ENCODE data around the gene IDUA. TPM values are rescaled to one million over a fixed set of nuclear protein-coding genes. Genes with fewer than 3 reads are reported as not detected.

Gene IDUA
- total and polyA plus RNA-seq, 7 experiments from 2014 or later, result 8.3 to 72.4 (median 62.9) TPM

DNA sequence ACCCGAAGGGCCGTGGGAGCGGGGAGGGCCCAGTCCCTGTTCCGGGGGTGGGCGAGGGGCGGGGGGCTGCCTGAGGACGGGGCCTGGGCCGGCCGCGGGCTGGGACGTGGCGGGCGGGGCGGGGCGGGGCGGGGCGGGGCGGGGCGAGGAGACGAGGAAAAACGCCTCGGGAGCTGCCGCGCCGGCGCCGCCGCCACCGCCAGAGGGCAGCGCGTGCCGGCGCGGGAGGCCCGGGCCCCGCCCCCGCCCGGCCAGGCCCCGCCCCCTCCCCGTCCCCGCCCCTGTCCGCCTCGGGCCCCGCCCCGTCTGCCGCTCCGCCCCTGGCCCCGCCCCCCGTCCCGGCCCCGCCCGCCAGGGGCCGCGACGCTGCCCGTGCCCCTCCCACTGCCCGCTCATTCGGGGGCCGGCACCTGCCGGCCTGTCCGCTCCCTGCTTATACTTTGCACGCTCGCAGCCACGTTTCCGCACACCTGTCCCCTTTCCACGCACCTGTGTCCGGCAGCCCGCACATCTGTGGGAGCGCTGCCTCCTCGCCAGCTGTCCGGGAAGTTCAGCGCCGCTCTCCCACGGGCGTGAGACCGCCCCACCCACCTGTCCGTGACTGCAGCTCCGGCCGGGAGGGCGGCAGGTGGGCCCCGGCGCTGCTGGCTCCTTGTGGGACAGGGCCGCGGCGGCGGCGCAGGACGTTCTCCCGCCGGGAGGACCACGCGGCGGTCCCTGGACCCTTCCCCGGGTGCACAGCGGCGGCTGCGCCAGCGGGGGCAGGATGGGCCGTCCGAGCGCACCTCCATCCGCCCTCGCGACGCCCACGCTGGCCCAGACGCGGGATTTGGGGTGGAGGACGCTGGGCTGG lies 22.9 kb downstream of the IDUA start:
- Mint-ChIP-seq H3K4me1 (peaks cover 15 to 21% (median 18%) of the 10 kb centered on the region in 7 donors), H3K9me3 (peaks cover 0 to 4% (median 3%) of the 10 kb centered on the region in 11 donors), H3K36me3 (peaks cover 0 to 3% (median 2%) of the 10 kb centered on the region in 5 donors), H3K27me3 (peaks cover 29 to 38% (median 30%) of the 10 kb centered on the region in 5 donors), H3K4me3 (peak overlapping the region; percentile 78 to 97 (median 89)), H3K27ac (peak overlapping the region in 7 of 9 donors; percentile 70 to 95 (median 87))
- Histone ChIP-seq H3K4me1 (ENCODE audit: control insufficient read depth in 2 of 2, insufficient read depth in 2 of 2, low read length in 2 of 2) (peaks cover 0 to 10% of the 10 kb centered on the region in 2 donors), H3K9me3 (ENCODE audit: control insufficient read depth in 2 of 3, low read length in 3 of 3) (no peaks in the 10 kb centered on the region), H3K4me3 (ENCODE audit: low read length) (peak overlapping the region; percentile 77), H3K27me3 (ENCODE audit: control insufficient read depth in 2 of 2, insufficient read depth in 2 of 2, low read length in 2 of 2) (peaks cover 0 to 4% of the 10 kb centered on the region in 2 donors), H3K27ac (ENCODE audit: low read depth, low read length) (peak overlapping the region; percentile 83), H3K36me3 (ENCODE audit: control insufficient read depth in 2 of 3, insufficient read depth in 3 of 3, low read length in 3 of 3) (no peaks in the 10 kb centered on the region)
- ChIA-PET POLR2A (interaction anchor here (0.6 to 2.4 kb wide), 6 partner anchors 44 to 617 kb away, joined by 3 to 11 read pairs (median 3); no protein-coding TSS in a partner anchor), CTCF (interaction anchor here (0.6 to 0.9 kb wide), 2 partner anchors 79 to 1043 kb away, joined by 3 read pairs; no protein-coding TSS in a partner anchor)
- ATAC-seq, result peak; percentile 78
- DNase-seq, result peak; percentile 51 to 85 (median 64)
- intact Hi-C loops (cut with micrococcal nuclease), result loop anchor here (1.0 to 5.0 kb wide), 17 partner anchors 23 to 703 kb away; partner anchors contain the start of genes CTBP1 (in 2 of the 2), DGKQ (in 2 of the 2), PCGF3 (in 2 of the 2) and UVSSA (in 2 of the 2)

DNA sequence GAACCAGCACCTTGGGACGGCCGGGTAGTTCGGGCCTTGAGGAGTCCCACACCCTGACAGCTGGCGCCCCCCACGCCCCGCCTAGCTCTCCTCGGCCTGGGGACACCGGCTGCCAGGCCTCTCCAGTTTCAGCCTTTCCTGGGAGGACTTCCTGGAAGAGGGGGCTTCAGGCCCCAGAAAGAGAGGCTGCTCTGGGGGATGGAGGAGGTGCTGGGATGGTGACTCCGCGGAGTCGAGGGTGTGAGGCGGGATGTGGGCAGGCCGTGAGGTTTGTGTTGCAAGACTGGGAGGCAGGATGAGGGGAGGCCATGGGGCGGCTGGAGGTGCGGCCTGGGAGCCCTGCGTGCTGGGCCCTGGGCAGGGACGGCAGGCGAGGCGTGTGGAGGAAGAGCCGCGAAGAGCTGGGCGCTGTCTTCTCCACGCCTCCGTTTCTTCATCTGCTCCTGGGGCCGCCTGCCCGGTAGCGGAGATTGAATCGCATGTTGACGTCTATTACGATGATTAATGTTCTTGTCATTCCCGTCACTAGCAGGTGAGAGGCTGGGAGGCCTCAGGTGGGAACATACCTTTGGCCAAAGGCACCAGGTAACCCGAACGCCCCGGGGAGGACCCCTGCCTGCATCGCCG lies 23.7 kb downstream of the IDUA start:
- CTCF ChIA-PET, result interaction anchor here (0.9 kb wide), 1 partner anchor 80 kb away, joined by 3 read pairs; no protein-coding TSS in a partner anchor
- intact Hi-C loops (cut with micrococcal nuclease), result loop anchor here (1.0 to 5.0 kb wide), 14 partner anchors 24 to 702 kb away; partner anchors contain the start of genes CTBP1 (in 2 of the 2), PCGF3 (in 2 of the 2), UVSSA (in 2 of the 2) and ATP5ME (in 1 of the 2)
- peaks cover 27 to 35% (median 29%) of the 10 kb centered on the region in 5 donors for H3K27me3 Mint-ChIP-seq

DNA sequence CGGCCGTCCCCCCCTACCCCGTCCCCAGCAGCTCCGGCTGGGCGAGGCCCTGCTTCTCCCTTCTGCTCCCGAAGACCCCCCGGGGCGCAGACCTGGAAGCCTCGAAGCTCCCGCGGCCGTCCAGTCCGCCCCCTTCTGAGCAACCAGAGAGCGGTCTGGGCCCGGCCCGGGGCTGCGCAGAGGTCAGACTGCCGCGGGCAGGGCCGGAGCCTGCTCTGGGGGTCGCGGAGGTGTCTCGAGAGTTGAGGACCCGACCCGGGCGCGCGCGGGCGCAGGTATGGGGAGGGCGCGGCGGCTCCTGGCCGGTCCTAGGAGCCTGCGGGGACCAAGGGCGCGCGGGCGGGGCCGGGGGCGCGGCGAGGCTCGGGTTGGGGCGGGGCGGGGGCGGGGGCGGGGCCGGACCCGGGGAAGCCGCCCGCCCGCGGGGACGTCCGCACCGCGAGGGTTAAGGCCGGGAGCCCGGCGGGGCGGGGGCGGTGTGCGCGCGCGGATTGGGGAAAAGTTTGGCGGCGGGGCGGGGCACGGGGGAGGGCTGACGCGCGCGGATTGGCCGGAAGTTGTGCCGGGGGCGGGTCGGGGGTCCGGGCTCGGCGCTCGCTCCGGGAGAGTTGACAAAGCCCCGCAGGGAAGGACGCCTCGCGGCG lies 24.3 kb downstream of the IDUA start, which contains the start of gene FGFRL1:
FGFRL1 (plus strand) TSS at position 605 of the 644 bp plus-strand sequence. CDS start 860 bp downstream, outside the sequence.
- Histone ChIP-seq H3K4me3 (ENCODE audit: low read length) (peak within 1 kb of the TSS; percentile 77), H3K4me1 (ENCODE audit: control insufficient read depth in 2 of 2, insufficient read depth in 2 of 2, low read length in 2 of 2) (peaks cover 0 to 10% of the 10 kb centered on the region in 2 donors), H3K9me3 (ENCODE audit: control insufficient read depth in 2 of 3, low read length in 3 of 3) (no peaks in the 10 kb centered on the region), H3K27me3 (ENCODE audit: control insufficient read depth in 2 of 2, insufficient read depth in 2 of 2, low read length in 2 of 2) (no peaks in the 10 kb centered on the region), H3K27ac (ENCODE audit: low read depth, low read length) (peak within 1 kb of the TSS; percentile 83), H3K36me3 (ENCODE audit: control insufficient read depth in 2 of 3, insufficient read depth in 3 of 3, low read length in 3 of 3) (no peaks in the 10 kb centered on the region)
- peak; percentile 78 to 95 (median 87) for DNase-seq
- intact Hi-C loops (cut with micrococcal nuclease), result loop anchor here (1.0 to 5.0 kb wide), 9 partner anchors 24 to 701 kb away; partner anchors contain the start of genes CTBP1 (in 2 of the 2), ATP5ME (in 1 of the 2), IDUA (in 1 of the 2) and MYL5 (in 1 of the 2)
- H3K27ac Mint-ChIP-seq, result peak within 1 kb of the TSS; percentile 76 to 96 (median 92)
- peaks cover 0 to 3% (median 2%) of the 10 kb centered on the region in 5 donors for H3K36me3 Mint-ChIP-seq
- peaks cover 15 to 21% (median 18%) of the 10 kb centered on the region in 7 donors for H3K4me1 Mint-ChIP-seq
- ChIA-PET CTCF (no interaction called here), POLR2A (interaction anchor here (0.8 to 2.4 kb wide), 2 partner anchors 44 to 278 kb away, joined by 3 to 11 read pairs; no protein-coding TSS in a partner anchor)
- peak within 1 kb of the TSS; percentile 86 to 97 (median 89) for H3K4me3 Mint-ChIP-seq
- peaks cover 24 to 31% (median 27%) of the 10 kb centered on the region in 5 donors for H3K27me3 Mint-ChIP-seq
- ATAC-seq, result peak; percentile 78
- peaks cover 0 to 4% (median 0%) of the 10 kb centered on the region in 11 donors for H3K9me3 Mint-ChIP-seq

More for the DNA sequence above, 23.7 kb downstream of the IDUA start:
- Histone ChIP-seq H3K4me1 (ENCODE audit: control insufficient read depth in 2 of 2, insufficient read depth in 2 of 2, low read length in 2 of 2) (peaks cover 0 to 10% of the 10 kb centered on the region in 2 donors), H3K27me3 (ENCODE audit: control insufficient read depth in 2 of 2, insufficient read depth in 2 of 2, low read length in 2 of 2) (no peaks in the 10 kb centered on the region), H3K4me3 (ENCODE audit: low read length) (peak overlapping the region; percentile 77), H3K36me3 (ENCODE audit: control insufficient read depth in 2 of 3, insufficient read depth in 3 of 3, low read length in 3 of 3) (no peaks in the 10 kb centered on the region), H3K9me3 (ENCODE audit: control insufficient read depth in 2 of 3, low read length in 3 of 3) (no peaks in the 10 kb centered on the region), H3K27ac (ENCODE audit: low read depth, low read length) (peak overlapping the region; percentile 83)
- ATAC-seq (peak; percentile 36), DNase-seq (peak; percentile 48 to 79 (median 71))
- H3K9me3 Mint-ChIP-seq, result peaks cover 0 to 4% (median 2%) of the 10 kb centered on the region in 11 donors
- peaks cover 15 to 21% (median 18%) of the 10 kb centered on the region in 7 donors for H3K4me1 Mint-ChIP-seq
- peak overlapping the region; percentile 76 to 96 (median 92) for H3K27ac Mint-ChIP-seq
- H3K4me3 Mint-ChIP-seq, result peak overlapping the region; percentile 86 to 97 (median 89)
- H3K36me3 Mint-ChIP-seq, result peaks cover 0 to 3% (median 2%) of the 10 kb centered on the region in 5 donors
- POLR2A ChIA-PET, result interaction anchor here (0.6 to 2.4 kb wide), 7 partner anchors 43 to 616 kb away, joined by 3 to 11 read pairs (median 3); no protein-coding TSS in a partner anchor

DNA sequence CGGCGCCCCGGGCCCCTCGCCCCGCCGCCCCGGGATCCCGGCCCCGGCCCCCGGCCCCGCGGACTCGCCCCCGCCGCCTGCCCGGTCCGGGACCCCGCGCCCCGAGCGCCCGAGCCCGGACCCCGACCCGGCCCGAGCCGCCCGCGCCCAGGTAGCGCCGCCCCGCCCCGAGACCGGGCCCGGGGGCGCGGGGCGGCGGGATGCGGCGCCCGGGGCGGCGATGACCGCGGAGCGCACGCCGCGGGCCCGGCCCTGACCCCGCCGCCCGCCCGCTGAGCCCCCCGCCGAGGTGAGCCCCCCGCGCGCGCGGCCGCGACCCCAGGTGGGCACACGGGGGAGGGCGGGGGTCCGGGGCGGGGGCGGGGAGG lies 24.8 kb downstream of the IDUA start:
- H3K27me3 ChIP-seq (ENCODE audit: control insufficient read depth in 2 of 2, insufficient read depth in 2 of 2, low read length in 2 of 2), result no peaks in the 10 kb centered on the region
- no peaks in the 10 kb centered on the region for H3K9me3 ChIP-seq (ENCODE audit: control insufficient read depth in 2 of 3, low read length in 3 of 3)
- H3K27me3 Mint-ChIP-seq, result peaks cover 20 to 26% (median 24%) of the 10 kb centered on the region in 5 donors
- no peak overlapping the region for H3K27ac Mint-ChIP-seq
- H3K9me3 Mint-ChIP-seq, result peaks cover 0 to 4% (median 0%) of the 10 kb centered on the region in 11 donors
- DNase-seq (no peak), ATAC-seq (no peak)
- peaks cover 0 to 3% (median 0%) of the 10 kb centered on the region in 5 donors for H3K36me3 Mint-ChIP-seq
- no peaks in the 10 kb centered on the region for H3K36me3 ChIP-seq (ENCODE audit: control insufficient read depth in 2 of 3, insufficient read depth in 3 of 3, low read length in 3 of 3)
- H3K4me1 Mint-ChIP-seq, result peaks cover 15 to 21% (median 18%) of the 10 kb centered on the region in 7 donors
- no peak overlapping the region for H3K27ac ChIP-seq (ENCODE audit: low read depth, low read length)
- peak overlapping the region in 4 of 10 donors; percentile 28 to 97 (median 58) for H3K4me3 Mint-ChIP-seq
- intact Hi-C loops (cut with micrococcal nuclease), result loop anchor here (1.0 to 5.0 kb wide), 9 partner anchors 25 to 701 kb away; partner anchors contain the start of genes CTBP1 (in 2 of the 2), ATP5ME (in 1 of the 2), IDUA (in 1 of the 2) and MYL5 (in 1 of the 2)
- peaks cover 0 to 10% of the 10 kb centered on the region in 2 donors for H3K4me1 ChIP-seq (ENCODE audit: control insufficient read depth in 2 of 2, insufficient read depth in 2 of 2, low read length in 2 of 2)
- ChIA-PET CTCF (no interaction called here), POLR2A (no interaction called here)
- no peak overlapping the region for H3K4me3 ChIP-seq (ENCODE audit: low read length)

DNA sequence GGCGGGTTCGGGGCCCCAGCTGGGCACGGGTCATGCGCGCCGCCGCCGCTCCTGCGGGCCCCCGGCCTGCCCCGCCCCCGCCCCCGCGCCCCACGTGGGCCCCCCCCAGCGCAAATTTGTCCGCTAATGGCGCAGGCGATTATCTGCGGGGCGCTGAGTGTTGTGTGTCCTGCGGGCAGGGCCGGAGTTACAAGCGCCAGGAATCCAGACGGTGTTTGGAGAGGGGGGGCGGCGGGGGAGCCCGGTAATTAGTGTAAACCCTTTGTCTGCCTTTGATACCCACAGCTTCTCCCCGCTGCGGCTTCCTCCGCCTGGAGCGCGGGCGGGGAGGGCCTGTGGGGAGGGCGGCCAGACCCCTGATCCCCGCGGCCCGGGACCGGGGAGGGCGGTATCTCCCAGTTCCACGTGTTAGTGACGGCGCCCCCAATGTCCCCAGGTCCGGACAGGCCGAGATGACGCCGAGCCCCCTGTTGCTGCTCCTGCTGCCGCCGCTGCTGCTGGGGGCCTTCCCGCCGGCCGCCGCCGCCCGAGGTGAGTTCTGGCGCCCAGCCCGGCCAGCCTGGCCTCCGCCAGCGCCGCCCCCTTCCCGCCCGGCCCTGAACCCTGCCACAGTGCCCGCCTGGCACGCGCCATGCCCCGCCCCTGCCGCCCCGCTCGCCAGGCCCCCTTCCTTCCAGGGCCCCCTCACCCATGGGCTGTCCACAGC lies 25.3 kb downstream of the IDUA start:
- Histone ChIP-seq H3K27me3 (ENCODE audit: control insufficient read depth in 2 of 2, insufficient read depth in 2 of 2, low read length in 2 of 2) (no peaks in the 10 kb centered on the region), H3K9me3 (ENCODE audit: control insufficient read depth in 2 of 3, low read length in 3 of 3) (no peaks in the 10 kb centered on the region), H3K4me1 (ENCODE audit: control insufficient read depth in 2 of 2, insufficient read depth in 2 of 2, low read length in 2 of 2) (peaks cover 0 to 10% of the 10 kb centered on the region in 2 donors), H3K4me3 (ENCODE audit: low read length) (peak overlapping the region; percentile 35), H3K36me3 (ENCODE audit: control insufficient read depth in 2 of 3, insufficient read depth in 3 of 3, low read length in 3 of 3) (no peaks in the 10 kb centered on the region), H3K27ac (ENCODE audit: low read depth, low read length) (peak overlapping the region; percentile 45)
- peaks cover 0 to 4% (median 0%) of the 10 kb centered on the region in 11 donors for H3K9me3 Mint-ChIP-seq
- peak overlapping the region; percentile 35 to 87 (median 63) for H3K4me3 Mint-ChIP-seq
- peak overlapping the region in 2 of 9 donors; percentile 48 to 55 for H3K27ac Mint-ChIP-seq
- H3K36me3 Mint-ChIP-seq, result peaks cover 0 to 2% (median 0%) of the 10 kb centered on the region in 5 donors
- peaks cover 14 to 20% (median 18%) of the 10 kb centered on the region in 5 donors for H3K27me3 Mint-ChIP-seq
- CTCF ChIA-PET, result no interaction called here
- intact Hi-C loops (cut with micrococcal nuclease), result loop anchor here (5.0 kb wide), 3 partner anchors 45 to 700 kb away; partner anchors contain the start of genes CTBP1 (in 2 of the 2) and SLBP (in 1 of the 2)
- POLR2A ChIA-PET, result no interaction called here
- no peak for ATAC-seq
- DNase-seq, result peak in 7 of 9 donors; percentile 25 to 47 (median 32)
- peaks cover 14 to 21% (median 18%) of the 10 kb centered on the region in 7 donors for H3K4me1 Mint-ChIP-seq

Data from naive thymus-derived CD4-positive, alpha-beta T cell (primary cell).